ENCODE results near the gene ATP8A1.

DNA sequence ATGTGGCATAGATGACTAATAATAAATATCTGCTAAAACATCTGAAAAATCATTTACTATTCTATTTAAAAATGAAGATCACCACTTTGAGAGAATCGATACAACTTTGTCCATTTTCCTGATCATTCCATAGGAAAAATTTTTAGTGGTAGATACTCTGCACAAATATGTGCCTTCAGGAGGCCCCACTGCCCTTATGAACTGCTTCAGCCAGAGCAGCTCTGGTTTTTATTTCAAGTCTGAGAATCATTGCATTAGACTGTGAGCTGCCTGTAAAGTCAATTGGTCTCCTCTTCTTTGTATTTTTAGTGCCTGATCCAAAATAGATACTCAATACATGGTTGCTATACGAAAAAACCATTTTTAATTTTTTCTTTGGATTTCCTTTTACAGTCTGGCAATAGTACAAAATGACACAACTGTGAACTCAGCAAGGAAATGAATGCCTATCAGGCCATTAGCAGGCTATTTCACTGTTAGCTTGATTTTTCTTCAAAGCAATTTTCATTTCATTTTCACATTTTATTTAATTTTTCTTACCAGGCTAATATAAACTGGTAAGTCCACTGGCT, 190.5 kb downstream of the ATP8A1 start:
- TF ChIP-seq, protein P1, sequence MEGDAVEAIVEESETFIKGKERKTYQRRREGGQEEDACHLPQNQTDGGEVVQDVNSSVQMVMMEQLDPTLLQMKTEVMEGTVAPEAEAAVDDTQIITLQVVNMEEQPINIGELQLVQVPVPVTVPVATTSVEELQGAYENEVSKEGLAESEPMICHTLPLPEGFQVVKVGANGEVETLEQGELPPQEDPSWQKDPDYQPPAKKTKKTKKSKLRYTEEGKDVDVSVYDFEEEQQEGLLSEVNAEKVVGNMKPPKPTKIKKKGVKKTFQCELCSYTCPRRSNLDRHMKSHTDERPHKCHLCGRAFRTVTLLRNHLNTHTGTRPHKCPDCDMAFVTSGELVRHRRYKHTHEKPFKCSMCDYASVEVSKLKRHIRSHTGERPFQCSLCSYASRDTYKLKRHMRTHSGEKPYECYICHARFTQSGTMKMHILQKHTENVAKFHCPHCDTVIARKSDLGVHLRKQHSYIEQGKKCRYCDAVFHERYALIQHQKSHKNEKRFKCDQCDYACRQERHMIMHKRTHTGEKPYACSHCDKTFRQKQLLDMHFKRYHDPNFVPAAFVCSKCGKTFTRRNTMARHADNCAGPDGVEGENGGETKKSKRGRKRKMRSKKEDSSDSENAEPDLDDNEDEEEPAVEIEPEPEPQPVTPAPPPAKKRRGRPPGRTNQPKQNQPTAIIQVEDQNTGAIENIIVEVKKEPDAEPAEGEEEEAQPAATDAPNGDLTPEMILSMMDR (IDR thresholded peaks at IDR 0.05): no peak
- TF ChIP-seq EP300 (IDR thresholded peaks at IDR 0.05): no peak
- TF ChIP-seq POLR2A (IDR thresholded peaks at IDR 0.05): no peak
- TF ChIP-seq POLR2AphosphoS5 (IDR thresholded peaks at IDR 0.05): no peak

Data from upper lobe of left lung (tissue), 4 donors.